Caco-2 (cell line): ENCODE results near the gene GPR142. TPM values are rescaled to one million over a fixed set of nuclear protein-coding genes. Genes with fewer than 3 reads are reported as not detected.
A peak's percentile ranks its signal among the peaks of the same experiment; 100 is the strongest.

Experiments
- BruUV-seq: library from RNA; stranded (reverse); fragments of 400-500 nt; replicated peaks from 2 replicates; lab custom pipeline; 2021; lab: Mats Ljungman, UMichigan
- CTCF ChIA-PET: fragments of 300-600 bp; sonication (Branson Sonifier 250); formaldehyde crosslinking; loops from one replicate; lab custom pipeline; 2022; ENCODE audit warnings: antibody characterized with exemption; lab: Charles Lee
- POLR2A ChIA-PET: fragments of 300-600 bp; sonication (Branson Sonifier 250); formaldehyde crosslinking; loops from one replicate; lab custom pipeline; 2022; ENCODE audit warnings: antibody characterized with exemption; lab: Charles Lee
- DNase-seq, 2 experiments: peaks; one replicate each; pipeline versions ENCODE4 v3.0.0 to v3.0.0-alpha.2; 2020 to 2022
- H3K27me3 ChIP-seq: replicated peaks from 2 replicates; pipeline ENCODE4 v1.6.0; 2011; ENCODE audit warnings: low read length; ENCODE audit not compliant: control insufficient read depth, insufficient read depth
- H3K36me3 ChIP-seq: 2 replicates; pipeline ENCODE4 v1.5.1; 2011; ENCODE audit warnings: low read length; ENCODE audit not compliant: control insufficient read depth, insufficient read depth
- H3K4me1 ChIP-seq: fragments of 250-450 bp; sonication (Bioruptor Pico); 2 replicates; pipeline ENCODE4 v1.5.1; 2020; ENCODE audit warnings: mild to moderate bottlenecking
- H3K4me3 ChIP-seq: 2 replicates; pipeline ENCODE4 v1.5.1; 2011; ENCODE audit warnings: low read depth, mild to moderate bottlenecking, control low read depth, low read length
- H3K9me3 ChIP-seq: fragments of 250-450 bp; sonication (Bioruptor Pico); 2 replicates; pipeline ENCODE4 v1.5.1; 2020; ENCODE audit warnings: mild to moderate bottlenecking, moderate library complexity
- H3K27ac Mint-ChIP-seq: one replicate; pipeline ENCODE4 v1.8.0; 2022; ENCODE audit warnings: mixed read lengths; ENCODE audit not compliant: unreplicated experiment
- H3K27me3 Mint-ChIP-seq: one replicate; pipeline ENCODE4 v1.8.0; 2022; ENCODE audit warnings: mixed read lengths; ENCODE audit not compliant: insufficient read depth, unreplicated experiment
- H3K36me3 Mint-ChIP-seq: one replicate; pipeline ENCODE4 v1.8.0; 2022; ENCODE audit warnings: mild to moderate bottlenecking, mixed read lengths; ENCODE audit not compliant: insufficient read depth, unreplicated experiment
- H3K4me1 Mint-ChIP-seq: one replicate; pipeline ENCODE4 v1.8.0; 2022; ENCODE audit warnings: low read depth, mixed read lengths; ENCODE audit not compliant: unreplicated experiment
- H3K4me3 Mint-ChIP-seq: one replicate; pipeline ENCODE4 v1.8.0; 2022; ENCODE audit warnings: mild to moderate bottlenecking, moderate library complexity, mixed read lengths; ENCODE audit not compliant: unreplicated experiment
- H3K9me3 Mint-ChIP-seq: one replicate; pipeline ENCODE4 v1.8.0; 2022; ENCODE audit warnings: mixed read lengths; ENCODE audit not compliant: unreplicated experiment
- intact Hi-C: fragments of 100-400 bp; cut with micrococcal nuclease; formaldehyde crosslinking; loops from one replicate; pipeline ENCODE4 v1.10.0; 2022; ENCODE audit not compliant: unreplicated experiment
- total RNA-seq: library from RNA; stranded (reverse); gene quantifications from 2 replicates; pipeline ENCODE4 v1.2.3, GENCODE V29; 2022
- TF ChIP-seq, protein P1 (sequence below), 2 experiments: fragments of 200-600 bp in 1 of 2; IDR thresholded peaks; 1 replicate in 1 of 2; 2 replicates in 1 of 2; pipeline versions ENCODE4 v1.5.1 to v1.8.0; 2011 to 2022; ENCODE audit warnings: antibody characterized with exemption in 1 of 2, control low read depth in 1 of 2, inconsistent platforms in 1 of 2, low read depth in 1 of 2, low read length in 1 of 2, mild to moderate bottlenecking in 1 of 2, moderate library complexity in 1 of 2; ENCODE audit not compliant: insufficient read depth in 1 of 2, severe bottlenecking in 1 of 2, unreplicated experiment in 1 of 2

The GPR142 gene
- total RNA-seq, 1 experiment from 2014 or later, result not detected

GRCh38 chr17:74372426-74372825, 5.1 kb downstream of the GPR142 start:
- intact Hi-C loops, result no loop called here
- DNase-seq, result no peak
- Histone ChIP-seq H3K4me3 (no peak overlapping the region), H3K4me1 (peaks cover 18% of the 10 kb centered on the region), H3K36me3 (no peaks in the 10 kb centered on the region), H3K27me3 (no peaks in the 10 kb centered on the region), H3K9me3 (no peaks in the 10 kb centered on the region)
- Mint-ChIP-seq H3K27ac (peak overlapping the region; percentile 22), H3K36me3 (no peaks in the 10 kb centered on the region), H3K9me3 (no peaks in the 10 kb centered on the region), H3K4me1 (peaks cover 5% of the 10 kb centered on the region), H3K27me3 (no peaks in the 10 kb centered on the region), H3K4me3 (no peak overlapping the region)
- TF ChIP-seq, protein P1, sequence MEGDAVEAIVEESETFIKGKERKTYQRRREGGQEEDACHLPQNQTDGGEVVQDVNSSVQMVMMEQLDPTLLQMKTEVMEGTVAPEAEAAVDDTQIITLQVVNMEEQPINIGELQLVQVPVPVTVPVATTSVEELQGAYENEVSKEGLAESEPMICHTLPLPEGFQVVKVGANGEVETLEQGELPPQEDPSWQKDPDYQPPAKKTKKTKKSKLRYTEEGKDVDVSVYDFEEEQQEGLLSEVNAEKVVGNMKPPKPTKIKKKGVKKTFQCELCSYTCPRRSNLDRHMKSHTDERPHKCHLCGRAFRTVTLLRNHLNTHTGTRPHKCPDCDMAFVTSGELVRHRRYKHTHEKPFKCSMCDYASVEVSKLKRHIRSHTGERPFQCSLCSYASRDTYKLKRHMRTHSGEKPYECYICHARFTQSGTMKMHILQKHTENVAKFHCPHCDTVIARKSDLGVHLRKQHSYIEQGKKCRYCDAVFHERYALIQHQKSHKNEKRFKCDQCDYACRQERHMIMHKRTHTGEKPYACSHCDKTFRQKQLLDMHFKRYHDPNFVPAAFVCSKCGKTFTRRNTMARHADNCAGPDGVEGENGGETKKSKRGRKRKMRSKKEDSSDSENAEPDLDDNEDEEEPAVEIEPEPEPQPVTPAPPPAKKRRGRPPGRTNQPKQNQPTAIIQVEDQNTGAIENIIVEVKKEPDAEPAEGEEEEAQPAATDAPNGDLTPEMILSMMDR (IDR thresholded peaks at IDR 0.05; ENCODE audit: insufficient read depth in 1 of 2, low read depth in 1 of 2, low read length in 1 of 2, severe bottlenecking in 1 of 2, unreplicated experiment in 1 of 2), result no peak
- ChIA-PET CTCF (no interaction called here), POLR2A (no interaction called here)
- BruUV-seq, result no TSS peak

DNA sequence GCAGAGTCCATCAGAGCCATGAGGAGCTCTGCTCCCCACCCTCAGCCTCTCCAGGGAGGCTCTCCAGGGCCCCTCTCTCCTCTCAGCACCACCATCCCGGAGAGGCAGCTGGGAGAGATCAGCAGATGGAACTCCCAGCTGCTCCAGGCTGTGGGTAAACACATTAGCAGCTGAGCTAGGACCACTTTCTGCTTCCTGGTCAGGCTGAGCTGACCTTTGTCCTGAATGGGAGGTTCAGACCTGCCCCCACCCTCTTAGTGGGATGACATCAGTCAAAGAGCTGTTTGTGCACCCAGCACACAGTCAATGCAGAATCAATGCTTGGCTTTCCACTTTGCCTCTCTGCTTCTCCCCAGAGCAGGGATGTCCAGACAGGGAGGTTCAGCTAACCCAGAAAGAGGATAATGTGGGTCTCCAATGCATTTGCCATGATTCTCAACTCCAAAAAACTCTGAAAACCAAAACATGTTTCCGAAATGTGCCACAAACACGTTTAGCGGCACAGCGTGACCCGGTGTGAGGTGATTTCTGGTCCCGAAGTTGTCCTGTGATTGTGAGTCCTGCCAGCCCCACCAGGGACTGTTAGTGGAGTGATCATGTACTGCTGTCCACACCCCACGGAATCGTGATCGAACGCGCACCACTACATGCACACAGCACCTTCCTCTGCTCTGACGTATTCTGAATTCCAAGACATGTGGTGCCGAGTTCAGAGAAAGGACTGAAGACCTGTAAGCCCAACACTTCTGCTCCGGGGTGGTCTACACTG, 6.7 kb downstream of the GPR142 start:
- H3K9me3 ChIP-seq, result no peaks in the 10 kb centered on the region
- peak overlapping the region; percentile 67 for H3K27ac Mint-ChIP-seq
- H3K4me1 Mint-ChIP-seq, result peaks cover 3% of the 10 kb centered on the region
- TF ChIP-seq, protein P1 (IDR thresholded peaks at IDR 0.05; ENCODE audit: insufficient read depth in 1 of 2, low read depth in 1 of 2, low read length in 1 of 2, severe bottlenecking in 1 of 2, unreplicated experiment in 1 of 2), result no peak
- H3K27me3 ChIP-seq, result no peaks in the 10 kb centered on the region
- no peak overlapping the region for H3K4me3 ChIP-seq
- H3K36me3 ChIP-seq, result no peaks in the 10 kb centered on the region
- H3K36me3 Mint-ChIP-seq, result peaks cover 5% of the 10 kb centered on the region
- H3K9me3 Mint-ChIP-seq, result no peaks in the 10 kb centered on the region
- intact Hi-C loops, result no loop called here
- H3K4me3 Mint-ChIP-seq, result no peak overlapping the region
- BruUV-seq, result no TSS peak
- ChIA-PET CTCF (interaction anchor here (0.5 to 1.8 kb wide), 16 partner anchors 10 to 362 kb away, joined by 3 to 11 read pairs (median 4); partner anchors contain the start of gene BTBD17), POLR2A (interaction anchor here (0.5 to 1.0 kb wide), 2 partner anchors 80 to 1988 kb away, joined by 4 to 5 read pairs; no protein-coding TSS in a partner anchor)
- H3K27me3 Mint-ChIP-seq, result no peaks in the 10 kb centered on the region
- H3K4me1 ChIP-seq, result peaks cover 14% of the 10 kb centered on the region
- DNase-seq, result peak; percentile 86 to 89

DNA sequence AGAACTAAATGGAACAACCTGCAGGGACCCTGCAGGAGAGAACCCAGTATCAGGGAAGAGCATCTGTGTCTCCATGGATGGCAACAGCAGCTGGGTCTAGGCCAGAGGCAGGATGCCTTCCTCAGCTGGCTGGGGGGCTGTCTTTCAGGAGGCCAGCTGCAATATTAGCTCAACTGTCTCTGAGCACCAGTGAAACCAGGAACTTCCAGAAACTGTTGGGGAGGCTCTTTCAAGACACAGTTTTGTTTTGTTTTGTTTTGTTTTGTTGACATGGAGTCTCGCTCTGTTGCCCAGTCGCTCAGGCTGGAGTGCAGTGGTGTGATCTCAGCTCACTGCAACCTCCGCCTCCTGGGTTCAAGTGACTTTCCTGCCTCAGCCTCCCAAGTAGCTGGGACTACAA, 7.6 kb downstream of the GPR142 start:
- H3K36me3 Mint-ChIP-seq, result peaks cover 5% of the 10 kb centered on the region
- no peak for DNase-seq
- CTCF ChIA-PET, result no interaction called here
- TF ChIP-seq, protein P1 (IDR thresholded peaks at IDR 0.05; ENCODE audit: insufficient read depth in 1 of 2, low read depth in 1 of 2, low read length in 1 of 2, severe bottlenecking in 1 of 2, unreplicated experiment in 1 of 2), result no peak
- no peak overlapping the region for H3K4me3 ChIP-seq
- intact Hi-C loops, result loop anchor here (5.0 kb wide), 1 partner anchor 227 kb away; no protein-coding TSS in a partner anchor
- POLR2A ChIA-PET, result no interaction called here
- no peaks in the 10 kb centered on the region for H3K27me3 Mint-ChIP-seq
- H3K9me3 Mint-ChIP-seq, result no peaks in the 10 kb centered on the region
- peaks cover 18% of the 10 kb centered on the region for H3K4me1 ChIP-seq
- H3K27me3 ChIP-seq, result no peaks in the 10 kb centered on the region
- no peak overlapping the region for H3K4me3 Mint-ChIP-seq
- H3K27ac Mint-ChIP-seq, result no peak overlapping the region
- no peaks in the 10 kb centered on the region for H3K9me3 ChIP-seq
- H3K36me3 ChIP-seq, result no peaks in the 10 kb centered on the region
- BruUV-seq, result no TSS peak
- peaks cover under 1% of the 10 kb centered on the region for H3K4me1 Mint-ChIP-seq
